GM18951 (cell line): ENCODE results near the gene ATP5MC2.
"Not testable (repeated sequence)": the region's sequence is repeated elsewhere in the genome, so short reads cannot be mapped to it uniquely, and the experiment has no call there.

Source experiments
- POLR2A ChIP-seq: IDR thresholded peaks from 4 replicates; pipeline ENCODE4 v1.6.1; 2011; ENCODE audit warnings: mild to moderate bottlenecking; ENCODE audit not compliant: insufficient read length, insufficient read depth; ENCODE audit errors: extremely low read depth
- in situ Hi-C: fragments of 300-500 bp; cut with MboI; formaldehyde crosslinking; loops from one replicate; pipeline ENCODE4 v1.12.0; 2022; ENCODE audit warnings: low sequenced_read_pairs, mixed read lengths, inconsistent platforms; ENCODE audit not compliant: unreplicated experiment

The ATP5MC2 gene

GRCh38 chr12:53683494-53683893 is 7.6 kb upstream of the ATP5MC2 start:
- TF ChIP-seq POLR2A, result no peak
- in situ Hi-C loops, result no loop called here

GRCh38 chr12:53680061-53680460 is 4.2 kb upstream of the ATP5MC2 start:
- in situ Hi-C loops, result not testable (repeated sequence)

GRCh38 chr12:53677800-53678148 is 1.9 kb upstream of the ATP5MC2 start:
- in situ Hi-C loops, result loop anchor here (5.0 kb wide), 1 partner anchor 130 kb away; no protein-coding TSS in a partner anchor
- no peak for TF ChIP-seq POLR2A

GRCh38 chr12:53677016-53677799 is 1.3 kb upstream of the ATP5MC2 start:
- TF ChIP-seq POLR2A, result no peak
- in situ Hi-C loops, result loop anchor here (5.0 kb wide), 1 partner anchor 130 kb away; no protein-coding TSS in a partner anchor

GRCh38 chr12:53676656-53677015 is 753 bp upstream of the ATP5MC2 start:
- in situ Hi-C loops, result loop anchor here (5.0 kb wide), 1 partner anchor 129 kb away; no protein-coding TSS in a partner anchor
- no peak for TF ChIP-seq POLR2A

GRCh38 chr12:53674977-53675700 is 744 bp downstream of the ATP5MC2 start:
- no peak for TF ChIP-seq POLR2A
- in situ Hi-C loops, result loop anchor here (5.0 kb wide), 1 partner anchor 128 kb away; no protein-coding TSS in a partner anchor

GRCh38 chr12:53670971-53671370 is 4.9 kb downstream of the ATP5MC2 start:
- TF ChIP-seq POLR2A, result no peak
- in situ Hi-C loops, result no loop called here

GRCh38 chr12:53670308-53670707 is 5.6 kb downstream of the ATP5MC2 start:
- no peak for TF ChIP-seq POLR2A
- in situ Hi-C loops, result no loop called here

- in situ Hi-C loops, result no loop called here
- TF ChIP-seq POLR2A, result no peak
These were observed 8.8 kb downstream of the ATP5MC2 start for GRCh38 chr12:53667080-53667479.

GRCh38 chr12:53664936-53665335 is 10.9 kb downstream of the ATP5MC2 start:
- in situ Hi-C loops, result no loop called here
- no peak for TF ChIP-seq POLR2A

GRCh38 chr12:53664191-53664590 is 11.7 kb downstream of the ATP5MC2 start:
- in situ Hi-C loops, result no loop called here
- no peak for TF ChIP-seq POLR2A

- in situ Hi-C loops, result no loop called here
These were observed 15.8 kb downstream of the ATP5MC2 start for GRCh38 chr12:53660041-53660440.

GRCh38 chr12:53659571-53659981 is 16.3 kb downstream of the ATP5MC2 start:
- no peak for TF ChIP-seq POLR2A
- in situ Hi-C loops, result no loop called here

More at GRCh38 chr12:53660041-53660440, 15.8 kb downstream of the ATP5MC2 start:
- TF ChIP-seq POLR2A, result no peak

- in situ Hi-C loops, result no loop called here
- TF ChIP-seq POLR2A, result no peak
These were observed 16.8 kb downstream of the ATP5MC2 start for GRCh38 chr12:53659011-53659551.

- in situ Hi-C loops, result no loop called here
- TF ChIP-seq POLR2A, result no peak
These were observed 18.8 kb downstream of the ATP5MC2 start for GRCh38 chr12:53657041-53657440.
